SHP77 (cell line): ENCODE measurements around the gene CENPP.

ENCODE experiments used
- DNase-seq, 2 experiments: peaks; one replicate each; lab custom pipeline; 2025; lab: John Stamatoyannopoulos, UW

The CENPP gene

GRCh38 chr9:92425474-92425873 lies 99.7 kb downstream of the CENPP start:
- no peak for DNase-seq

GRCh38 chr9:92426501-92427145 lies 100.9 kb downstream of the CENPP start:
- DNase-seq, result peak; percentile 85 to 89

- DNase-seq, result no peak
These were observed 104.1 kb downstream of the CENPP start for GRCh38 chr9:92429836-92430235.

- no peak for DNase-seq
These were observed 106.6 kb downstream of the CENPP start for GRCh38 chr9:92432350-92432749.

- DNase-seq, result no peak
These were observed 107.3 kb downstream of the CENPP start for GRCh38 chr9:92432972-92433548.

GRCh38 chr9:92435263-92435662 lies 109.5 kb downstream of the CENPP start:
- no peak for DNase-seq

GRCh38 chr9:92438900-92439526 lies 113.3 kb downstream of the CENPP start:
- no peak for DNase-seq

- no peak for DNase-seq
These were observed 114.4 kb downstream of the CENPP start for GRCh38 chr9:92439921-92440750.

GRCh38 chr9:92440751-92441046 lies 114.9 kb downstream of the CENPP start:
- DNase-seq, result no peak

- no peak for DNase-seq
These were observed 119.1 kb downstream of the CENPP start for GRCh38 chr9:92444841-92445240.

GRCh38 chr9:92446536-92446935 lies 120.8 kb downstream of the CENPP start:
- no peak for DNase-seq

GRCh38 chr9:92455217-92455616 lies 129.5 kb downstream of the CENPP start:
- DNase-seq, result peak; percentile 7 to 45

GRCh38 chr9:92457576-92457975 lies 131.8 kb downstream of the CENPP start:
- no peak for DNase-seq

GRCh38 chr9:92463387-92463786 lies 137.6 kb downstream of the CENPP start:
- DNase-seq, result no peak

GRCh38 chr9:92463984-92464383 lies 138.2 kb downstream of the CENPP start:
- DNase-seq, result no peak

GRCh38 chr9:92467041-92467440 lies 141.3 kb downstream of the CENPP start:
- DNase-seq, result no peak

- no peak for DNase-seq
These were observed 141.8 kb downstream of the CENPP start for GRCh38 chr9:92467511-92467910.

- DNase-seq, result no peak
These were observed 142.5 kb downstream of the CENPP start for GRCh38 chr9:92468206-92468605.

GRCh38 chr9:92474587-92474986 lies 148.8 kb downstream of the CENPP start:
- DNase-seq, result no peak

GRCh38 chr9:92476962-92477361 lies 151.2 kb downstream of the CENPP start:
- no peak for DNase-seq

GRCh38 chr9:92478783-92479182 lies 153.0 kb downstream of the CENPP start:
- DNase-seq, result no peak

- DNase-seq, result no peak
These were observed 153.6 kb downstream of the CENPP start for GRCh38 chr9:92479346-92479745.

GRCh38 chr9:92480291-92480771 lies 154.6 kb downstream of the CENPP start:
- DNase-seq, result no peak
